ENCODE measurements around the gene CRB2.

CRB2 gene

DNA sequence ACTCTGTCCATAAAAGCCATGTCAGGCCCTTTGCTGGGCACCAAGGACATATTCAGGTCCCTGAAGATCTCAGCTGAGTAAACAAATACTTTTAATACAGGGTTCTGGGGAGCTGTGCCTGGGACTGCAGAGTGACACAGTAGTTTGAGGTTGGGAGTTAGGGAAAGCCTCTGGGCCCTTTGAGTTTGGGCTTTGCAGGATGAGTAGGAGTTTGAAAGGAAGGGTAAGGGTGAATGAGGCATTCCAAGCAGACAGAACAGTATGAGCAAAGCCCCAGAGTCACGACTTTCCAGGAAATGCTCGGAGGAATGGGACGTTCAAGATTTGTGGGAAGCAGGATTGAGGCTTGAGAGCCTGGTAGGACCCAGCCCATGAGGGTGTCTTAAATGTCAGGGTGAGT, 13.3 kb downstream of the CRB2 start:
- H3K27ac ChIP-seq (replicated peaks), result no peak overlapping the region
- no peak overlapping the region for H3K4me3 ChIP-seq (replicated peaks; ENCODE audit: insufficient read depth, low read length)
- TF ChIP-seq, protein P1, sequence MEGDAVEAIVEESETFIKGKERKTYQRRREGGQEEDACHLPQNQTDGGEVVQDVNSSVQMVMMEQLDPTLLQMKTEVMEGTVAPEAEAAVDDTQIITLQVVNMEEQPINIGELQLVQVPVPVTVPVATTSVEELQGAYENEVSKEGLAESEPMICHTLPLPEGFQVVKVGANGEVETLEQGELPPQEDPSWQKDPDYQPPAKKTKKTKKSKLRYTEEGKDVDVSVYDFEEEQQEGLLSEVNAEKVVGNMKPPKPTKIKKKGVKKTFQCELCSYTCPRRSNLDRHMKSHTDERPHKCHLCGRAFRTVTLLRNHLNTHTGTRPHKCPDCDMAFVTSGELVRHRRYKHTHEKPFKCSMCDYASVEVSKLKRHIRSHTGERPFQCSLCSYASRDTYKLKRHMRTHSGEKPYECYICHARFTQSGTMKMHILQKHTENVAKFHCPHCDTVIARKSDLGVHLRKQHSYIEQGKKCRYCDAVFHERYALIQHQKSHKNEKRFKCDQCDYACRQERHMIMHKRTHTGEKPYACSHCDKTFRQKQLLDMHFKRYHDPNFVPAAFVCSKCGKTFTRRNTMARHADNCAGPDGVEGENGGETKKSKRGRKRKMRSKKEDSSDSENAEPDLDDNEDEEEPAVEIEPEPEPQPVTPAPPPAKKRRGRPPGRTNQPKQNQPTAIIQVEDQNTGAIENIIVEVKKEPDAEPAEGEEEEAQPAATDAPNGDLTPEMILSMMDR (IDR thresholded peaks at IDR 0.05; ENCODE audit: insufficient read depth, low read length), result no peak
- TF ChIP-seq SPI1 (IDR thresholded peaks at IDR 0.05; ENCODE audit: borderline replicate concordance, low read depth) (no peak), POLR2AphosphoS5 (IDR thresholded peaks at IDR 0.05; ENCODE audit: low read depth) (no peak), GABPA (IDR thresholded peaks at IDR 0.05; ENCODE audit: low read depth) (no peak)
- TF ChIP-seq, protein P2, sequence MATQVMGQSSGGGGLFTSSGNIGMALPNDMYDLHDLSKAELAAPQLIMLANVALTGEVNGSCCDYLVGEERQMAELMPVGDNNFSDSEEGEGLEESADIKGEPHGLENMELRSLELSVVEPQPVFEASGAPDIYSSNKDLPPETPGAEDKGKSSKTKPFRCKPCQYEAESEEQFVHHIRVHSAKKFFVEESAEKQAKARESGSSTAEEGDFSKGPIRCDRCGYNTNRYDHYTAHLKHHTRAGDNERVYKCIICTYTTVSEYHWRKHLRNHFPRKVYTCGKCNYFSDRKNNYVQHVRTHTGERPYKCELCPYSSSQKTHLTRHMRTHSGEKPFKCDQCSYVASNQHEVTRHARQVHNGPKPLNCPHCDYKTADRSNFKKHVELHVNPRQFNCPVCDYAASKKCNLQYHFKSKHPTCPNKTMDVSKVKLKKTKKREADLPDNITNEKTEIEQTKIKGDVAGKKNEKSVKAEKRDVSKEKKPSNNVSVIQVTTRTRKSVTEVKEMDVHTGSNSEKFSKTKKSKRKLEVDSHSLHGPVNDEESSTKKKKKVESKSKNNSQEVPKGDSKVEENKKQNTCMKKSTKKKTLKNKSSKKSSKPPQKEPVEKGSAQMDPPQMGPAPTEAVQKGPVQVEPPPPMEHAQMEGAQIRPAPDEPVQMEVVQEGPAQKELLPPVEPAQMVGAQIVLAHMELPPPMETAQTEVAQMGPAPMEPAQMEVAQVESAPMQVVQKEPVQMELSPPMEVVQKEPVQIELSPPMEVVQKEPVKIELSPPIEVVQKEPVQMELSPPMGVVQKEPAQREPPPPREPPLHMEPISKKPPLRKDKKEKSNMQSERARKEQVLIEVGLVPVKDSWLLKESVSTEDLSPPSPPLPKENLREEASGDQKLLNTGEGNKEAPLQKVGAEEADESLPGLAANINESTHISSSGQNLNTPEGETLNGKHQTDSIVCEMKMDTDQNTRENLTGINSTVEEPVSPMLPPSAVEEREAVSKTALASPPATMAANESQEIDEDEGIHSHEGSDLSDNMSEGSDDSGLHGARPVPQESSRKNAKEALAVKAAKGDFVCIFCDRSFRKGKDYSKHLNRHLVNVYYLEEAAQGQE (IDR thresholded peaks at IDR 0.05; ENCODE audit: insufficient replicate concordance, low read depth), result no peak
- peaks cover 24% of the 10 kb centered on the region for H3K27me3 ChIP-seq (ENCODE audit: insufficient read depth, poor library complexity, severe bottlenecking)
- no peak for DNase-seq (ENCODE audit: low read depth in 1 of 2, low spot score in 1 of 2)

DNA sequence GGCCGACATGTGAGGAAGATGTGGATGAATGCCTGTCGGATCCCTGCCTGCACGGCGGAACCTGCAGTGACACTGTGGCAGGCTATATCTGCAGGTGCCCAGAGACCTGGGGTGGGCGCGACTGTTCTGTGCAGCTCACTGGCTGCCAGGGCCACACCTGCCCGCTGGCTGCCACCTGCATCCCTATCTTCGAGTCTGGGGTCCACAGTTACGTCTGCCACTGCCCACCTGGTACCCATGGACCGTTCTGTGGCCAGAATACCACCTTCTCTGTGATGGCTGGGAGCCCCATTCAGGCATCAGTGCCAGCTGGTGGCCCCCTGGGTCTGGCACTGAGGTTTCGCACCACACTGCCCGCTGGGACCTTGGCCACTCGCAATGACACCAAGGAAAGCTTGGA, 14.1 kb downstream of the CRB2 start:
- no peak for DNase-seq (ENCODE audit: low read depth in 1 of 2, low spot score in 1 of 2)
- peaks cover 32% of the 10 kb centered on the region for H3K27me3 ChIP-seq (ENCODE audit: insufficient read depth, poor library complexity, severe bottlenecking)
- no peak overlapping the region for H3K4me3 ChIP-seq (replicated peaks; ENCODE audit: insufficient read depth, low read length)
- no peak overlapping the region for H3K27ac ChIP-seq (replicated peaks)
- TF ChIP-seq POLR2AphosphoS5 (IDR thresholded peaks at IDR 0.05; ENCODE audit: low read depth) (no peak), SPI1 (IDR thresholded peaks at IDR 0.05; ENCODE audit: borderline replicate concordance, low read depth) (no peak), GABPA (IDR thresholded peaks at IDR 0.05; ENCODE audit: low read depth) (no peak)
- TF ChIP-seq, protein P2 (IDR thresholded peaks at IDR 0.05; ENCODE audit: insufficient replicate concordance, low read depth), result no peak
- TF ChIP-seq, protein P1 (IDR thresholded peaks at IDR 0.05; ENCODE audit: insufficient read depth, low read length), result no peak

DNA sequence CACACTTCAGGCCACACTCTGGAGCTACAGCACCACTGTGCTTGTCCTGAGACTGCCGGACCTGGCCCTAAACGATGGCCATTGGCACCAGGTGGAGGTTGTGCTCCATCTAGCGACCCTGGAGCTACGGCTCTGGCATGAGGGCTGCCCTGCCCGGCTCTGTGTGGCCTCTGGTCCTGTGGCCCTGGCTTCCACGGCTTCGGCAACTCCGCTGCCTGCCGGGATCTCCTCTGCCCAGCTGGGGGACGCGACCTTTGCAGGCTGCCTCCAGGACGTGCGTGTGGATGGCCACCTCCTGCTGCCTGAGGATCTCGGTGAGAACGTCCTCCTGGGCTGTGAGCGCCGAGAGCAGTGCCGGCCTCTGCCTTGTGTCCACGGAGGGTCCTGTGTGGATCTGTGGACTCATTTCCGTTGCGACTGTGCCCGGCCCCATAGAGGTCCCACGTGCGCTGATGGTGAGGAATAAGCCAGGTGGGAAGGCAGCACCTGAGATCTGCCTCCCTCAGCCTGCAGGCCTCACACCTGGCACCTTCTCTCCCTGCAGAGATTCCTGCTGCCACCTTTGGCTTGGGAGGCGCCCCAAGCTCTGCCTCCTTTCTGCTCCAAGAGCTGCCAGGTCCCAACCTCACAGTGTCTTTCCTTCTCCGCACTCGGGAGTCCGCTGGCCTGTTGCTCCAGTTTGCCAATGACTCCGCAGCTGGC, 14.7 kb downstream of the CRB2 start:
- TF ChIP-seq, protein P1 (IDR thresholded peaks at IDR 0.05; ENCODE audit: insufficient read depth, low read length), result no peak
- TF ChIP-seq, protein P2 (IDR thresholded peaks at IDR 0.05; ENCODE audit: insufficient replicate concordance, low read depth), result no peak
- TF ChIP-seq GABPA (IDR thresholded peaks at IDR 0.05; ENCODE audit: low read depth) (no peak), POLR2AphosphoS5 (IDR thresholded peaks at IDR 0.05; ENCODE audit: low read depth) (no peak), SPI1 (IDR thresholded peaks at IDR 0.05; ENCODE audit: borderline replicate concordance, low read depth) (no peak)
- DNase-seq (ENCODE audit: low read depth in 1 of 2, low spot score in 1 of 2), result no peak
- H3K4me3 ChIP-seq (replicated peaks; ENCODE audit: insufficient read depth, low read length), result no peak overlapping the region
- peaks cover 37% of the 10 kb centered on the region for H3K27me3 ChIP-seq (ENCODE audit: insufficient read depth, poor library complexity, severe bottlenecking)
- H3K27ac ChIP-seq (replicated peaks), result no peak overlapping the region
